H1 (cell line): ENCODE results near the gene RDH14. TPM values are rescaled to one million over a fixed set of nuclear protein-coding genes. Genes with fewer than 3 reads are reported as not detected.

Source experiments
- BACH1 ChIP-seq: IDR thresholded peaks from 2 replicates; pipeline ENCODE4 v1.6.1; 2012; ENCODE audit warnings: low read length, improper control_type of control experiment
- CTBP2 ChIP-seq: IDR thresholded peaks from 2 replicates; pipeline ENCODE4 v1.7.0; 2011; ENCODE audit warnings: borderline replicate concordance, mild to moderate bottlenecking, moderate library complexity, mixed read lengths, low read length; ENCODE audit not compliant: insufficient read depth, insufficient read length
- RFX5 ChIP-seq: IDR thresholded peaks from 2 replicates; pipeline ENCODE4 v1.6.1; 2011; ENCODE audit warnings: low read depth, low read length, improper control_type of control experiment, borderline replicate concordance
- YY1 ChIP-seq: IDR thresholded peaks from 2 replicates; pipeline ENCODE4 v1.6.1; 2011; ENCODE audit warnings: low read depth, mild to moderate bottlenecking, low read length
- polyA plus RNA-seq, 7 experiments: library from polyadenylated mRNA; depleted of rRNA in 3 of 7; stranded (reverse) in 5 of 7; unstranded in 2 of 7; fragments of >200 nt in 5 of 7; fragments of 200-250 nt in 2 of 7; gene quantifications; 1 replicate in 5 of 7; 2 replicates in 1 of 7; 4 replicates in 1 of 7; pipeline versions ENCODE4 v1.2.1 to v1.2.3, GENCODE V29; 2011 to 2013; ENCODE audit warnings: missing spikeins in 2 of 7, mixed read lengths in 2 of 7
- total RNA-seq: library from RNA; stranded (reverse); fragmentation: NEBNext Ultra II Directional; extraction: Animal tissue kit (Norgen Biotek cat#: 25700); gene quantifications from 2 replicates; pipeline ENCODE4 v1.2.1, GENCODE V29; 2021
- TF ChIP-seq, protein P1 (sequence below): fragments of 300-600 bp; sonication (generic); IDR thresholded peaks from 2 replicates; pipeline ENCODE4 v1.7.1; 2012; ENCODE audit warnings: low read length, moderate library complexity, mild to moderate bottlenecking, inconsistent platforms; ENCODE audit not compliant: insufficient replicate concordance

RDH14 gene
- total and polyA plus RNA-seq, 2 of the 8 experiments (the other 6 are each of a cell fraction or from before 2014, with no cell fraction given), result 14.7 to 23.6 TPM

GRCh38 chr2:18549083-18549482 lies 11.4 kb downstream of the RDH14 start (continued):
- TF ChIP-seq BACH1, result no peak
- TF ChIP-seq RFX5, result no peak
- no peak for TF ChIP-seq YY1
- TF ChIP-seq, protein P1, sequence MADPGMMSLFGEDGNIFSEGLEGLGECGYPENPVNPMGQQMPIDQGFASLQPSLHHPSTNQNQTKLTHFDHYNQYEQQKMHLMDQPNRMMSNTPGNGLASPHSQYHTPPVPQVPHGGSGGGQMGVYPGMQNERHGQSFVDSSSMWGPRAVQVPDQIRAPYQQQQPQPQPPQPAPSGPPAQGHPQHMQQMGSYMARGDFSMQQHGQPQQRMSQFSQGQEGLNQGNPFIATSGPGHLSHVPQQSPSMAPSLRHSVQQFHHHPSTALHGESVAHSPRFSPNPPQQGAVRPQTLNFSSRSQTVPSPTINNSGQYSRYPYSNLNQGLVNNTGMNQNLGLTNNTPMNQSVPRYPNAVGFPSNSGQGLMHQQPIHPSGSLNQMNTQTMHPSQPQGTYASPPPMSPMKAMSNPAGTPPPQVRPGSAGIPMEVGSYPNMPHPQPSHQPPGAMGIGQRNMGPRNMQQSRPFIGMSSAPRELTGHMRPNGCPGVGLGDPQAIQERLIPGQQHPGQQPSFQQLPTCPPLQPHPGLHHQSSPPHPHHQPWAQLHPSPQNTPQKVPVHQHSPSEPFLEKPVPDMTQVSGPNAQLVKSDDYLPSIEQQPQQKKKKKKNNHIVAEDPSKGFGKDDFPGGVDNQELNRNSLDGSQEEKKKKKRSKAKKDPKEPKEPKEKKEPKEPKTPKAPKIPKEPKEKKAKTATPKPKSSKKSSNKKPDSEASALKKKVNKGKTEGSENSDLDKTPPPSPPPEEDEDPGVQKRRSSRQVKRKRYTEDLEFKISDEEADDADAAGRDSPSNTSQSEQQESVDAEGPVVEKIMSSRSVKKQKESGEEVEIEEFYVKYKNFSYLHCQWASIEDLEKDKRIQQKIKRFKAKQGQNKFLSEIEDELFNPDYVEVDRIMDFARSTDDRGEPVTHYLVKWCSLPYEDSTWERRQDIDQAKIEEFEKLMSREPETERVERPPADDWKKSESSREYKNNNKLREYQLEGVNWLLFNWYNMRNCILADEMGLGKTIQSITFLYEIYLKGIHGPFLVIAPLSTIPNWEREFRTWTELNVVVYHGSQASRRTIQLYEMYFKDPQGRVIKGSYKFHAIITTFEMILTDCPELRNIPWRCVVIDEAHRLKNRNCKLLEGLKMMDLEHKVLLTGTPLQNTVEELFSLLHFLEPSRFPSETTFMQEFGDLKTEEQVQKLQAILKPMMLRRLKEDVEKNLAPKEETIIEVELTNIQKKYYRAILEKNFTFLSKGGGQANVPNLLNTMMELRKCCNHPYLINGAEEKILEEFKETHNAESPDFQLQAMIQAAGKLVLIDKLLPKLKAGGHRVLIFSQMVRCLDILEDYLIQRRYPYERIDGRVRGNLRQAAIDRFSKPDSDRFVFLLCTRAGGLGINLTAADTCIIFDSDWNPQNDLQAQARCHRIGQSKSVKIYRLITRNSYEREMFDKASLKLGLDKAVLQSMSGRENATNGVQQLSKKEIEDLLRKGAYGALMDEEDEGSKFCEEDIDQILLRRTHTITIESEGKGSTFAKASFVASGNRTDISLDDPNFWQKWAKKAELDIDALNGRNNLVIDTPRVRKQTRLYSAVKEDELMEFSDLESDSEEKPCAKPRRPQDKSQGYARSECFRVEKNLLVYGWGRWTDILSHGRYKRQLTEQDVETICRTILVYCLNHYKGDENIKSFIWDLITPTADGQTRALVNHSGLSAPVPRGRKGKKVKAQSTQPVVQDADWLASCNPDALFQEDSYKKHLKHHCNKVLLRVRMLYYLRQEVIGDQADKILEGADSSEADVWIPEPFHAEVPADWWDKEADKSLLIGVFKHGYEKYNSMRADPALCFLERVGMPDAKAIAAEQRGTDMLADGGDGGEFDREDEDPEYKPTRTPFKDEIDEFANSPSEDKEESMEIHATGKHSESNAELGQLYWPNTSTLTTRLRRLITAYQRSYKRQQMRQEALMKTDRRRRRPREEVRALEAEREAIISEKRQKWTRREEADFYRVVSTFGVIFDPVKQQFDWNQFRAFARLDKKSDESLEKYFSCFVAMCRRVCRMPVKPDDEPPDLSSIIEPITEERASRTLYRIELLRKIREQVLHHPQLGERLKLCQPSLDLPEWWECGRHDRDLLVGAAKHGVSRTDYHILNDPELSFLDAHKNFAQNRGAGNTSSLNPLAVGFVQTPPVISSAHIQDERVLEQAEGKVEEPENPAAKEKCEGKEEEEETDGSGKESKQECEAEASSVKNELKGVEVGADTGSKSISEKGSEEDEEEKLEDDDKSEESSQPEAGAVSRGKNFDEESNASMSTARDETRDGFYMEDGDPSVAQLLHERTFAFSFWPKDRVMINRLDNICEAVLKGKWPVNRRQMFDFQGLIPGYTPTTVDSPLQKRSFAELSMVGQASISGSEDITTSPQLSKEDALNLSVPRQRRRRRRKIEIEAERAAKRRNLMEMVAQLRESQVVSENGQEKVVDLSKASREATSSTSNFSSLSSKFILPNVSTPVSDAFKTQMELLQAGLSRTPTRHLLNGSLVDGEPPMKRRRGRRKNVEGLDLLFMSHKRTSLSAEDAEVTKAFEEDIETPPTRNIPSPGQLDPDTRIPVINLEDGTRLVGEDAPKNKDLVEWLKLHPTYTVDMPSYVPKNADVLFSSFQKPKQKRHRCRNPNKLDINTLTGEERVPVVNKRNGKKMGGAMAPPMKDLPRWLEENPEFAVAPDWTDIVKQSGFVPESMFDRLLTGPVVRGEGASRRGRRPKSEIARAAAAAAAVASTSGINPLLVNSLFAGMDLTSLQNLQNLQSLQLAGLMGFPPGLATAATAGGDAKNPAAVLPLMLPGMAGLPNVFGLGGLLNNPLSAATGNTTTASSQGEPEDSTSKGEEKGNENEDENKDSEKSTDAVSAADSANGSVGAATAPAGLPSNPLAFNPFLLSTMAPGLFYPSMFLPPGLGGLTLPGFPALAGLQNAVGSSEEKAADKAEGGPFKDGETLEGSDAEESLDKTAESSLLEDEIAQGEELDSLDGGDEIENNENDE, result no peak
- no peak for TF ChIP-seq CTBP2
